HepG2 (cell line): ENCODE results near the gene MFSD2B. TPM values are rescaled to one million over a fixed set of nuclear protein-coding genes. Genes with fewer than 3 reads are reported as not detected.

ENCODE experiments used
- KAT7 ChIP-seq: IDR thresholded peaks from 2 replicates; pipeline ENCODE4 v1.6.1; 2018; ENCODE audit warnings: borderline replicate concordance, missing compliant biosample characterization
- MAFK ChIP-seq, 2 experiments: IDR thresholded peaks in 1 of 2; conservative IDR thresholded peaks in 1 of 2; 2 replicates each; pipeline ENCODE4 v1.6.1; 2011; ENCODE audit warnings: improper control_type of control experiment in 2 of 2, low read length in 2 of 2
- MEIS2 ChIP-seq: sonication (generic); formaldehyde crosslinking; IDR thresholded peaks from 2 replicates; pipeline ENCODE4 v1.9.0; 2021; ENCODE audit warnings: mild to moderate bottlenecking, missing genetic modification reagents
- SETDB1 ChIP-seq: sonication (generic); formaldehyde crosslinking; IDR thresholded peaks from 2 replicates; pipeline ENCODE4 v1.5.1; 2020; ENCODE audit warnings: missing genetic modification reagents, mild to moderate bottlenecking, borderline replicate concordance
- SKIL ChIP-seq: sonication (generic); formaldehyde crosslinking; IDR thresholded peaks from 2 replicates; pipeline ENCODE4 v1.8.0; 2022; ENCODE audit warnings: missing genetic modification reagents, mild to moderate bottlenecking, moderate library complexity, borderline replicate concordance
- SRY ChIP-seq: sonication (generic); formaldehyde crosslinking; IDR thresholded peaks from 2 replicates; pipeline ENCODE4 v1.8.0; 2022; ENCODE audit warnings: mild to moderate bottlenecking, missing genetic modification reagents
- TEAD3 ChIP-seq: optimal IDR thresholded peaks from 2 replicates; pipeline ENCODE3; 2016; ENCODE audit warnings: borderline replicate concordance
- ZMYM3 ChIP-seq: sonication (generic); formaldehyde crosslinking; IDR thresholded peaks from 2 replicates; pipeline ENCODE4 v1.5.1; 2020; ENCODE audit warnings: mild to moderate bottlenecking, missing genetic modification reagents
- ZMYM4 ChIP-seq: sonication (generic); formaldehyde crosslinking; IDR thresholded peaks from 2 replicates; pipeline ENCODE4 v1.8.1; 2023; ENCODE audit warnings: mild to moderate bottlenecking, missing genetic modification reagents
- ZNF232 ChIP-seq: sonication (generic); formaldehyde crosslinking; IDR thresholded peaks from 2 replicates; pipeline ENCODE4 v1.4.0; 2020; ENCODE audit warnings: missing genetic modification reagents, borderline replicate concordance
- ZNF317 ChIP-seq: sonication (generic); formaldehyde crosslinking; IDR thresholded peaks from 2 replicates; pipeline ENCODE4 v1.5.0; 2020; ENCODE audit warnings: mild to moderate bottlenecking, missing genetic modification reagents
- ZNF83 ChIP-seq: sonication (generic); formaldehyde crosslinking; IDR thresholded peaks from 2 replicates; pipeline ENCODE4 v1.4.0; 2020; ENCODE audit warnings: missing genetic modification reagents, mild to moderate bottlenecking, borderline replicate concordance
- polyA plus RNA-seq, 8 experiments: library from polyadenylated mRNA; depleted of rRNA in 3 of 8; stranded (reverse) in 7 of 8; unstranded in 1 of 8; fragments of >200 nt; fragmentation: Illumina TruSeq in 4 of 8; extraction: Trizol in 4 of 8; gene quantifications; 2 replicates each; pipeline versions ENCODE4 v1.2.1 to v1.2.3, GENCODE V29; 2011 to 2016; ENCODE audit warnings: low read depth in 4 of 8, missing spikeins in 1 of 8, mixed read lengths in 1 of 8; ENCODE audit not compliant: insufficient read depth in 1 of 8
- total RNA-seq, 5 experiments: library from RNA; depleted of rRNA; stranded (reverse); fragments of >200 nt; fragmentation: Illumina TruSeq; extraction: Trizol; gene quantifications; 2 replicates each; pipeline ENCODE4 v1.2.3, GENCODE V29; 2016; ENCODE audit warnings: low read depth in 1 of 5
- TF ChIP-seq, protein P1 (sequence below): sonication (generic); formaldehyde crosslinking; IDR thresholded peaks from 2 replicates; pipeline ENCODE4 v1.8.1; 2023; ENCODE audit warnings: mild to moderate bottlenecking, missing genetic modification reagents
- TF ChIP-seq, protein P2 (sequence below): sonication (generic); formaldehyde crosslinking; IDR thresholded peaks from 2 replicates; pipeline ENCODE4 v1.4.0; 2020; ENCODE audit warnings: missing genetic modification reagents
- TF ChIP-seq, protein P3 (sequence below): sonication (generic); formaldehyde crosslinking; IDR thresholded peaks from 2 replicates; pipeline ENCODE4 v1.4.0; 2020; ENCODE audit warnings: missing genetic modification reagents, low read depth, mild to moderate bottlenecking, borderline replicate concordance
- TF ChIP-seq, protein P4 (sequence below): sonication (generic); formaldehyde crosslinking; IDR thresholded peaks from 2 replicates; pipeline ENCODE4 v1.4.0; 2020; ENCODE audit warnings: mild to moderate bottlenecking, missing genetic modification reagents
- TF ChIP-seq, protein P5 (sequence below): sonication (generic); formaldehyde crosslinking; IDR thresholded peaks from 2 replicates; pipeline ENCODE4 v1.5.0; 2020; ENCODE audit warnings: mild to moderate bottlenecking, missing genetic modification reagents
- TF ChIP-seq, protein P6 (sequence below): sonication (generic); formaldehyde crosslinking; IDR thresholded peaks from 2 replicates; pipeline ENCODE4 v1.5.0; 2020; ENCODE audit warnings: missing genetic modification reagents, mild to moderate bottlenecking, borderline replicate concordance

MFSD2B gene
- total and polyA plus RNA-seq, 2 of the 13 experiments (the other 11 are each of a cell fraction or from before 2014, with no cell fraction given), result 0.21 to 0.93 TPM

DNA sequence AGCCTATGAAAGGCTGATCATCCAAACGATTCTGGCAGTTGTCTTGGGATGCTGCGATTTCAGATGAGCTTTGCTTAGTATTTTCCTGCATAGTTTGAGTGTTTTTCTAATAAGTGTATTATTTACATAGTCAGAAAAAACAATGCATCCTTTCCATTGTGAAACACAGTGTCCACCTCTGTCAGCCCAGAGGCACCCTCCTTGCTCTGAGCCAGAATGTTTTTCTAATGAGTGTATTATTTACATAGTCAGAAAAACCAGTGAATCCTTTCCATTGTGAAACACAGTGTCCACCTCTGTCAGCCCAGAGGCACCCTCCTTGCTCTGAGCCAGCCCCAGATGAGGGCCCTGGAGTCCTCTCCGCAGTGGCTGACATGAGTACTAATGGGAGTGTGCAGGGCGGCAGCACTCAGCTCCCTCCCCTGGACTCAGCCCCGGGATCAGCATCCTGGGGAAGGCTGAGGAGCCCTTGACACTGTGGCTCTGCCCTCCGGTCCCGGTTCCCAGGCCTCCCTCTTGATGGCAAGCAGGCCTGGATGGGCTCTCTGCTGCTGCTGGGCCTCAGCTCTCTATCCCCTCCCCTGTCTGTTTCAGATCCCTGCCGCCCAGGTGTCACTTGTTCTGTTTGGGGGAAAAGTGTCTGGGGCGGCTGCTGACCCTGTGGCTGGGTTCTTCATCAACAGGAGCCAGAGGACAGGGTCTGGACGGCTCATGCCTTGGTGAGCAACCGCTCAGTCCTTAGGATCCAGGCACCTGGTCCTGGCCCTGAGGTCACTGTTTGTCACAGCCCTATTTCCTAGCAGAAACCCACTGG, 5.9 kb downstream of the MFSD2B start (continued):
- TF ChIP-seq MEIS2 (CRISPR knock-in tag) (peak; percentile 70), ZNF232 (CRISPR knock-in tag) (no peak), TEAD3 (CRISPR knock-in tag) (peak; percentile 99), MAFK (conservative IDR thresholded peaks at IDR 0.05 in 1 of 2, IDR thresholded peaks at IDR 0.05 in 1 of 2; ENCODE audit: low read length in 2 of 2) (peak in 1 of 2 experiments; percentile 20; a peak in 1 of 4 replicates), ZMYM3 (no peak; the same call in 1 of the 2 replicates), SRY (CRISPR knock-in tag) (0 out of 2 replicates have a peak, but pooled peaks have one; percentile 51), SKIL (peak; percentile 49), KAT7 (CRISPR knock-in tag) (0 out of 2 replicates have a peak, but pooled peaks have one; percentile 67), ZMYM4 (CRISPR knock-in tag) (0 out of 2 replicates have a peak, but pooled peaks have one; percentile 42), SETDB1 (CRISPR knock-in tag) (no peak), ZNF317 (CRISPR knock-in tag) (peak; percentile 79), ZNF83 (CRISPR knock-in tag) (no peak)
- TF ChIP-seq, protein P1, sequence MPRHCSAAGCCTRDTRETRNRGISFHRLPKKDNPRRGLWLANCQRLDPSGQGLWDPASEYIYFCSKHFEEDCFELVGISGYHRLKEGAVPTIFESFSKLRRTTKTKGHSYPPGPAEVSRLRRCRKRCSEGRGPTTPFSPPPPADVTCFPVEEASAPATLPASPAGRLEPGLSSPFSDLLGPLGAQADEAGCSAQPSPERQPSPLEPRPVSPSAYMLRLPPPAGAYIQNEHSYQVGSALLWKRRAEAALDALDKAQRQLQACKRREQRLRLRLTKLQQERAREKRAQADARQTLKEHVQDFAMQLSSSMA (CRISPR knock-in tag), result 0 out of 2 replicates have a peak, but pooled peaks have one; percentile 39
- TF ChIP-seq, protein P2, sequence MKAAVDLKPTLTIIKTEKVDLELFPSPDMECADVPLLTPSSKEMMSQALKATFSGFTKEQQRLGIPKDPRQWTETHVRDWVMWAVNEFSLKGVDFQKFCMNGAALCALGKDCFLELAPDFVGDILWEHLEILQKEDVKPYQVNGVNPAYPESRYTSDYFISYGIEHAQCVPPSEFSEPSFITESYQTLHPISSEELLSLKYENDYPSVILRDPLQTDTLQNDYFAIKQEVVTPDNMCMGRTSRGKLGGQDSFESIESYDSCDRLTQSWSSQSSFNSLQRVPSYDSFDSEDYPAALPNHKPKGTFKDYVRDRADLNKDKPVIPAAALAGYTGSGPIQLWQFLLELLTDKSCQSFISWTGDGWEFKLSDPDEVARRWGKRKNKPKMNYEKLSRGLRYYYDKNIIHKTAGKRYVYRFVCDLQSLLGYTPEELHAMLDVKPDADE (CRISPR knock-in tag), result no peak
- TF ChIP-seq, protein P3, sequence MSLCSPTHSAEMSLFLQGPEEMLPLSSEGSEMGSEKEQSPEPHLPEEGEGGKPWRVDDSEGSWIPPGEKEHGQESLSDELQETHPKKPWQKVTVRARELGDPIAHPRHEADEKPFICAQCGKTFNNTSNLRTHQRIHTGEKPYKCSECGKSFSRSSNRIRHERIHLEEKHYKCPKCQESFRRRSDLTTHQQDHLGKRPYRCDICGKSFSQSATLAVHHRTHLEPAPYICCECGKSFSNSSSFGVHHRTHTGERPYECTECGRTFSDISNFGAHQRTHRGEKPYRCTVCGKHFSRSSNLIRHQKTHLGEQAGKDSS (CRISPR knock-in tag), result peak; percentile 67; the same call in 1 of the 2 replicates
- TF ChIP-seq, protein P4, sequence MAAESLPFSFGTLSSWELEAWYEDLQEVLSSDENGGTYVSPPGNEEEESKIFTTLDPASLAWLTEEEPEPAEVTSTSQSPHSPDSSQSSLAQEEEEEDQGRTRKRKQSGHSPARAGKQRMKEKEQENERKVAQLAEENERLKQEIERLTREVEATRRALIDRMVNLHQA (CRISPR knock-in tag), result 0 out of 2 replicates have a peak, but pooled peaks have one; percentile 42
- TF ChIP-seq, protein P5, sequence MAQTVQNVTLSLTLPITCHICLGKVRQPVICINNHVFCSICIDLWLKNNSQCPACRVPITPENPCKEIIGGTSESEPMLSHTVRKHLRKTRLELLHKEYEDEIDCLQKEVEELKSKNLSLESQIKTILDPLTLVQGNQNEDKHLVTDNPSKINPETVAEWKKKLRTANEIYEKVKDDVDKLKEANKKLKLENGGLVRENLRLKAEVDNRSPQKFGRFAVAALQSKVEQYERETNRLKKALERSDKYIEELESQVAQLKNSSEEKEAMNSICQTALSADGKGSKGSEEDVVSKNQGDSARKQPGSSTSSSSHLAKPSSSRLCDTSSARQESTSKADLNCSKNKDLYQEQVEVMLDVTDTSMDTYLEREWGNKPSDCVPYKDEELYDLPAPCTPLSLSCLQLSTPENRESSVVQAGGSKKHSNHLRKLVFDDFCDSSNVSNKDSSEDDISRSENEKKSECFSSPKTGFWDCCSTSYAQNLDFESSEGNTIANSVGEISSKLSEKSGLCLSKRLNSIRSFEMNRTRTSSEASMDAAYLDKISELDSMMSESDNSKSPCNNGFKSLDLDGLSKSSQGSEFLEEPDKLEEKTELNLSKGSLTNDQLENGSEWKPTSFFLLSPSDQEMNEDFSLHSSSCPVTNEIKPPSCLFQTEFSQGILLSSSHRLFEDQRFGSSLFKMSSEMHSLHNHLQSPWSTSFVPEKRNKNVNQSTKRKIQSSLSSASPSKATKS (CRISPR knock-in tag), result peak; percentile 89; the same call in 1 of the 2 replicates
- TF ChIP-seq, protein P6, sequence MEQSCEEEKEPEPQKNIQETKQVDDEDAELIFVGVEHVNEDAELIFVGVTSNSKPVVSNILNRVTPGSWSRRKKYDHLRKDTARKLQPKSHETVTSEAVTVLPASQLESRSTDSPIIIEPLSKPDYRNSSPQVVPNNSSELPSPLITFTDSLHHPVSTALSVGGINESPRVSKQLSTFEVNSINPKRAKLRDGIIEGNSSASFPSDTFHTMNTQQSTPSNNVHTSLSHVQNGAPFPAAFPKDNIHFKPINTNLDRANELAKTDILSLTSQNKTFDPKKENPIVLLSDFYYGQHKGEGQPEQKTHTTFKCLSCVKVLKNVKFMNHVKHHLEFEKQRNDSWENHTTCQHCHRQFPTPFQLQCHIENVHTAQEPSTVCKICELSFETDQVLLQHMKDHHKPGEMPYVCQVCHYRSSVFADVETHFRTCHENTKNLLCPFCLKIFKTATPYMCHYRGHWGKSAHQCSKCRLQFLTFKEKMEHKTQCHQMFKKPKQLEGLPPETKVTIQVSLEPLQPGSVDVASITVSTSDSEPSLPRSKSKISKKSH, result peak; percentile 96
